ENCODE measurements around the gene RAB30.
"Not testable (repeated sequence)": the region's sequence is repeated elsewhere in the genome, so short reads cannot be mapped to it uniquely, and the experiment has no call there.

The RAB30 gene

DNA sequence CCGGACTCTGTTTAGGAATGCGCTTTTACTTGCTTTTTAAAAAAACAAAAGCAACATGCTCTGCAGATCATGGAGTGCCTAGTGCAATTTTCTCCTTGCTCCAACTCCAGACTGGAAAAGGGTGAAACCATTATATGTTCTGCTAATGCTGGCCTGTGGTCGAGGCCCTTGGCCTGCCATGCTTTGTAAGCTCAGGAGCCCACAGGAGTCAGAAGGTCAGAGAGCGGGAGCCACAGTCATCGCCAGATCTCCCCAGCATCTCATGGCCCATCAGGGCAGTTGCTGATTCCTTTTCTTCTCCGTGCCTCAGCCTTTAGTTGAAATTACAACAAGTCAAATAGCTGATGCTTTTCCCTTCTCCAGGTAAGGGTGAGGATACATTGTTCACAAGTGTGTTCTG lies 89.8 kb downstream of the RAB30 start:
- no peak for DNase-seq (ENCODE audit: low read depth)

- no peak for DNase-seq (ENCODE audit: low read depth)
Measured at GRCh38 chr11:82980947-82981346, 90.8 kb downstream of the RAB30 start.

GRCh38 chr11:82980292-82980691 lies 91.4 kb downstream of the RAB30 start:
- DNase-seq (ENCODE audit: low read depth) = peak; percentile 89

- DNase-seq (ENCODE audit: low read depth) = no peak
Measured at GRCh38 chr11:82979824-82980223, 91.9 kb downstream of the RAB30 start.

GRCh38 chr11:82978422-82979099 lies 93.1 kb downstream of the RAB30 start:
- DNase-seq (ENCODE audit: low read depth) = peak; percentile 68

DNA sequence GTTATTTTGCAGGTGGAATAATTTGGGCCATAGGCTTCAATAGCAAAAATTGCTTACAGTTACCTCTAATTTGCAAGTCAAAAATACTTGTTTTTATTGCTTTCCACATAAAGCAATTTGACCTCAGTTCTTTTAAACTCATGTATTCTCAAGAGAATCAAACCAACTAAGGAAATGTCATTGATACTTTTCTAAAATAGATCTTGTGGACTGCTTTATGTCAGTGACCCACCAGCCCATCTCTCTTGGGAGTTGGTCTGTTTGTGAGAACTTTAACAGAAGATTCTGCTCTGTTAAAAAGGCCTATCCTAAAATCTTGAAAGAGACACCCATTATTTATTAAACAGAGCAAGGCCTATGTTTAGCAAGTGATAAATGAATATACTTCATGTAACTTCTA lies 94.9 kb downstream of the RAB30 start:
- DNase-seq (ENCODE audit: low read depth) = no peak

DNA sequence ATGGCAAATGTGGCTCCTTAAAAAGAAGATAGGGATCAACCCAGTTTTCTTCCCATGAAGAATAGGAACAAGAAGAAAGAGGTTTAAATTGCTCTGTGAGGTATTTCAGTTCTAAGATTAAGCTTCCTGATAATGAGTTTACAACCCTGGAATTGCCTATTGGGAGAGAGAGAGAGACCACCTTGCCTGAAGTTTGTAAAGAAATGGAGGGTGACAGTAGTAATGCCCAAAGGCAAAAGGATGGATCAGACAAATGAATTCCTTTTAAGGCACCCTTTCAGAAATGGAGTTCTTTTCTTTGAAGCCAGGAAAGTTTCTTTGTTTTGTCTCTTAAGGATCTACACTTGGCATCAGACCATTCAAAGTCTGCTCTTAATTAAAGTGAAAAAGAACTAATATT lies 95.8 kb downstream of the RAB30 start:
- no peak for DNase-seq (ENCODE audit: low read depth)

DNA sequence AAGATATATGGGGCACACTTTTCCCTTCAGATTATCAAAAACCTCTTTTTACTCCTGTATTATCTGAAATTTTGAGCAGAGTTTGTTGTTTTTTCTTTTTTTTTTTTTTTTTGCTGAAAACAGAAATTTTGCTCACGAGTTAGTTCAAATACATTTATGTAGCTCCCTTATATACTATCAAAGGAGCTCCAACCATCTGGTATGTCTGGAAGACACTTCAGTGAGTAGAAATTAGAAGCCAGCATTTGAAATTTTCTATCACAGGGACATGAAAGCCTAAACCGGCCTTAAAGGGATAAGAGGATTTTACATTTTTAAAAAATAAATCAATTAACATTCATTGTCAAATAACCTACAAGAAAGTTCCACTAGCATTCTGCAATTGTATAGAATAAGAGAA lies 96.8 kb downstream of the RAB30 start:
- no peak for DNase-seq (ENCODE audit: low read depth)

DNA sequence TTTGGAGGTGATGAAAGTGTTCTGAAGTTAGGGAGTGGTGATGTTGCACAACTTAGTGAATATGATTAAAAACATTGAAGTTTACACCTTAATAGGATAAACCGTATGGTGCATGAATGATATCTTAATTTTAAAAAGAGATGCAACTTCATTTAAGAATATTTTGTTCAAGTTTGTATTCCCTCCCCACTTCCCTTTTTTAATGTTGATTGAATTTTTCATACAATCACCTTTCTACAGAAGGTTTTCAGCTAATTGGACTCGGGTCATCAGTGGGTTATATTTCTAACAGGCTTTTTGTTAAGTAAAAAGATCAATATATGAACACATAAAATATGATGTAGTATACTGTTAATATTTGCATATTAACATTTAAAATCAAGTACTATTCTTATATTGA lies 97.6 kb downstream of the RAB30 start:
- DNase-seq (ENCODE audit: low read depth) = no peak

GRCh38 chr11:82972103-82972502 lies 99.6 kb downstream of the RAB30 start:
- no peak for DNase-seq (ENCODE audit: low read depth)

GRCh38 chr11:82971519-82971946 lies 100.2 kb downstream of the RAB30 start:
- not testable (repeated sequence) for DNase-seq (ENCODE audit: low read depth)

- DNase-seq (ENCODE audit: low read depth) = not testable (repeated sequence)
Measured at GRCh38 chr11:82970507-82971083, 101.1 kb downstream of the RAB30 start.

- no peak for DNase-seq (ENCODE audit: low read depth)
Measured at GRCh38 chr11:82969811-82970210, 101.9 kb downstream of the RAB30 start.

DNA sequence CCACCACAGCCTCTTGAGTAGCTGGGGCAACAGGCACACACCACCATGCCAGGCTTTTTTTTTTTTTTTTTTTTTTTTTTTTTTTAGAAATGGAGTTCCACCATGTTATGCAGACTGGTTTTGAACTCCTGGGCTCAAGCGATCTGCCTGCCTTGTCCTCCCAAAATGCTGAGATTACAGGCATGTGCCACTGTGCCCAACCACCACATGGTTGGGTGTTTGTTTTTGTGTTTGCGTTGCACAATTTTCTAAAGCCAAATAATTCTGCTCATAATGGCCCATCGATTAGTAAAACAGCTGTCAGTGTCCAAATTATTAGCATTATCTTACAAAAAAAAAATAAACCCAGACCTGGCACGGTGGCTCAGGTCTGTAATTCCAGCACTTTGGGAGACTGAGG lies 104.3 kb downstream of the RAB30 start:
- DNase-seq (ENCODE audit: low read depth) = no peak

DNA sequence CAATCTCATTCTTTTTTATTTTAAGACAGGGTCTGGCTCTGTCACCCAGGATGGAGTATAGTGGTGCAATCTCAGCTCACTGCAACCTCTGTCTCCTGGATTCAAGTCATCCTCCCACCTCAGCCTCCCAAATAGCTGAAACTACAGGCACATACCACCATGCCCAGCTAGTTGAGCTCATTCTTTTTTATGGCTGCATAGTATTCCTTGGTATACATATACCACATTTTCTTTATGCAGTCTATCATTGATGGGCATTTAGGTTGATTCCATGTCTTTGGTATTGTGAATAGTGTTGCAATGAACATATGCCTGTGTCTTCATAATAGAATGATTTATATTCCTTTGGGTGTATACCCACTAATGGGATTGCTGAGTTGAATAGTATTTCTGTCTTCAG lies 109.7 kb downstream of the RAB30 start:
- not testable (repeated sequence) for DNase-seq (ENCODE audit: low read depth)

DNA sequence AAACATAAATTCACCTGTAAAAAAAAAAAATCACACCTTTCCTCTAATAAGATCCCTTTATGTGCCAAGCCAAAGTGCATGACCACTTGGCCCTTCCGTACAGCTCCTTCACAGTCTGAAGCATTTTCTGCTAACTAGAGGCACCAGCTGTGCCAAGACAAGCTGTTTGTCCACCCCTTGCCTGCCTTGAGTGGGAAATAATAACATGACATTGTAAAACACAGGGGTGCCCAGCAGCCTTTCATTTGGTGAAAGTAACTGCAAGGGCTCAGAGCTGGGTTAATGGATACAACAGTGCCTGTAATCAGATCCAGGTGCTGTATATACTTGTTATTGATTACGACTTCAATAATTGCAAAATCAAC lies 110.9 kb downstream of the RAB30 start:
- DNase-seq (ENCODE audit: low read depth) = no peak

- no peak for DNase-seq (ENCODE audit: low read depth)
Measured at GRCh38 chr11:82959987-82960778, 111.5 kb downstream of the RAB30 start.

DNA sequence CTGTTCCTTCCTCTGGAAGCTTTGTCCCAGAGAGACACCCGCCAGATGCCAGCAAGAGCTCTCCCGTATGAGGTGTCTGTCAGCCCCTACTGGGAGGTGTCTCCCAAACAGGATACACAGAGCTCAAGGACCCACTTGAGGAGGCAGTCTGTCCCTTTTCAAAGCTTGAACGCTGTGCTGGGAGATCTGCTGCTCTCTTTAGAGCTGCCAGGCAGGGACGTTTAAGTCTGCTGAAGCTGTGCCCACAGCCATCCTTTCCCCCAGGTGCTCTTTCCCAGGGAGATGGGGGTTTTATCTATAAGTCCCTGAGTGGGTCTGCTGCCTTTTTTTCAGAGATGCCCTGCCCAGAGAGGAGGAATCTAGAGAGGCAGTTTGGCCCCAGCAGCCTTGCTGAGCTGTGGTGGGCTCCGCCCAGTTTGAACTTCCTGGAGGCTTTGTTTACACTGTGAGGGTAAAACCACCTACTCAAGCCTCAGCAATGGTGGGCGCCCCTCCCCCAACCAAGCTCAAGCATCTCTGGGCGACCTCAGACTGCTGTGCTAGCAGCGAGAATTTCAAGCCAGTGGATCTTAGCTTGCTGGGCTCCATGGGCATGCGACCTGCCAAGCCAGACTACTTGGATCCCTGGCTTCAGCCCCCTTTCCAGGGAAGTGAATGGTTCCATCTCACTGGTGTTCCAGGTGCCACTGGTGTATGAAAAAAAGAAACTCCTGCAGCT lies 115.8 kb downstream of the RAB30 start:
- not testable (repeated sequence) for DNase-seq (ENCODE audit: low read depth)

- not testable (repeated sequence) for DNase-seq (ENCODE audit: low read depth)
Measured at GRCh38 chr11:82950502-82950901, 121.2 kb downstream of the RAB30 start.

- no peak for DNase-seq (ENCODE audit: low read depth)
Measured at GRCh38 chr11:82949352-82949751, 122.3 kb downstream of the RAB30 start.

GRCh38 chr11:82945682-82946081 lies 126.0 kb downstream of the RAB30 start:
- no peak for DNase-seq (ENCODE audit: low read depth)

- DNase-seq (ENCODE audit: low read depth) = not testable (repeated sequence)
Measured at GRCh38 chr11:82945041-82945440, 126.7 kb downstream of the RAB30 start.

DNA sequence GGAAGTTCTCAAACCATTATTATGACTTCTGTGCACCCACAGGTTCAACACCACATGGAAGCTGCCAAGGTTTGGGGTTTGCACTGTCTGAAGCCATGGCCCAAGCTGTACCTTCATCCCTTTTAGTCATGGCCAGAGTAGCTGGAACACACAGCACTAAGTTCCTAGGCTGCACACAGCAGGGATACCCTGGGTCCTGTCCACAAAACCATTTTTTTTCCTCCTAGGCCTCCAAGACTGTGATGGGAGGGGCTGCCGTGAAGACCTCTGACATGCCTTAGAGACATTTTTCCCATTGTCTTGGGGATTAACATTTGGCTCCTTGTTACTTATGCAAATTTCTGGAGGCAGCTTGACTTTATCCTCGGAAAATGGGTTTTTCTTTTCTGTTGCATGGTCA lies 127.5 kb downstream of the RAB30 start:
- no peak for DNase-seq (ENCODE audit: low read depth)
